ENCODE data around the gene TNNC2. TPM values are rescaled to one million over a fixed set of nuclear protein-coding genes. Genes with fewer than 3 reads are reported as not detected.
"Not testable (repeated sequence)": the region's sequence is repeated elsewhere in the genome, so short reads cannot be mapped to it uniquely, and the experiment has no call there.

TNNC2 gene
- total RNA-seq, 2 donors from 2014 or later: 0.99 to 5.5 TPM

GRCh38 chr20:45840700-45841198, 13.6 kb upstream of the TNNC2 start:
- H3K9me3 ChIP-seq (ENCODE audit: control insufficient read depth, low read length, poor library complexity, severe bottlenecking): no peaks in the 10 kb centered on the region
- ATAC-seq (no peak), DNase-seq (no peak)
- no peaks in the 10 kb centered on the region for H3K27me3 Mint-ChIP-seq
- peaks cover 5% of the 10 kb centered on the region for H3K36me3 Mint-ChIP-seq (ENCODE audit: low read depth)
- peaks cover 2% of the 10 kb centered on the region for H3K4me1 Mint-ChIP-seq
- H3K4me3 Mint-ChIP-seq: no peak overlapping the region
- no peak overlapping the region for H3K27ac Mint-ChIP-seq

DNA sequence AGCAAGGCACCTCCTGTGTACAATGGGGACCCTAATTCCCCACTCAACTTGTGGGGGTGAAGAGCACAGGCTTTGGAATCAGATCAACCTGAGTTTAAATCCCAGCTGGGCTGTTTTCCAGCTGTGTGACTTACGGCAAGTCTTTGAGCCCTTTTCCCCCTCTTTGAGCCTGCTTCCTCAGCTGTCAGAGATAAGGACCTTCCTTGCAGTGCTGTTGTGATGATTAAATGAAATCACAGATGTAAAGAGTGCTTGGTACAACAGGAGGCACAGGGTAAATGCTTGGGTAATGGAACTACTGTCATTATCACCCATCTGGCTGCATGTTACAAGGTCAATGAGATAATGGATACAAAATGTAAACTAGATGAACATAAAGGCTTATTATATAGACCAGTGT, 9.7 kb upstream of the TNNC2 start:
- no peak overlapping the region for H3K4me3 Mint-ChIP-seq
- H3K27ac Mint-ChIP-seq: no peak overlapping the region
- DNase-seq: no peak
- H3K9me3 ChIP-seq (ENCODE audit: control insufficient read depth, low read length, poor library complexity, severe bottlenecking): no peaks in the 10 kb centered on the region
- H3K4me1 Mint-ChIP-seq: peaks cover 20% of the 10 kb centered on the region
- no peak for ATAC-seq
- H3K36me3 Mint-ChIP-seq (ENCODE audit: low read depth): no peaks in the 10 kb centered on the region
- no peaks in the 10 kb centered on the region for H3K27me3 Mint-ChIP-seq

DNA sequence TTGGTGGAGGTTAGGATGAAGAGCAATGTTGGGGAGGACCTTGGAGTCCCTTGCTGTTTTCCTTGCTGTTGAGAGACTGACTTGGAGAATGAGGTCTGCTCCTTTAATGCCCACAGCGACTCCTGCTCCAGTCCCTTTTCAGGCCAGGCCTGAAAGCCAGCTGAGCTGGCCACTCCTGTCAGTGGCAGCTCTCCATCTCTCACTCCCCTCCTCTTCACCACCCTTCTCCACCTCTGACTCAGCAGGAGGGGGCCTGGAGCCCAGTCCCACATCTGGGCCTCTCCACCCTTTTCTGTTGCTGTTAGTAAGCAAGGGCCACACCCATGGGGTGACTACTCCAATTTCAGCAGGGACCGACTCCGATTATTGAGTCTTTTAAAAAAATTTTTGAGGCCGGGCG, 8.7 kb upstream of the TNNC2 start:
- Mint-ChIP-seq H3K27ac (peak overlapping the region; percentile 53), H3K4me1 (peaks cover 20% of the 10 kb centered on the region), H3K36me3 (ENCODE audit: low read depth) (no peaks in the 10 kb centered on the region), H3K4me3 (peak overlapping the region; percentile 47), H3K27me3 (no peaks in the 10 kb centered on the region)
- DNase-seq (no peak), ATAC-seq (no peak)
- H3K9me3 ChIP-seq (ENCODE audit: control insufficient read depth, low read length, poor library complexity, severe bottlenecking): no peaks in the 10 kb centered on the region

GRCh38 chr20:45835329-45835765, 8.2 kb upstream of the TNNC2 start:
- Mint-ChIP-seq H3K27me3 (peaks cover 3% of the 10 kb centered on the region), H3K4me1 (peaks cover 21% of the 10 kb centered on the region), H3K4me3 (peak overlapping the region; percentile 95), H3K27ac (peak overlapping the region; percentile 53), H3K36me3 (ENCODE audit: low read depth) (peaks cover under 1% of the 10 kb centered on the region)
- no peaks in the 10 kb centered on the region for H3K9me3 ChIP-seq (ENCODE audit: control insufficient read depth, low read length, poor library complexity, severe bottlenecking)
- ATAC-seq: peak; percentile 35
- DNase-seq: no peak

- Mint-ChIP-seq H3K27me3 (peaks cover 5% of the 10 kb centered on the region), H3K4me3 (peak overlapping the region; percentile 95), H3K4me1 (peaks cover 23% of the 10 kb centered on the region), H3K36me3 (ENCODE audit: low read depth) (peaks cover 2% of the 10 kb centered on the region), H3K27ac (no peak overlapping the region)
- DNase-seq (no peak), ATAC-seq (no peak)
- H3K9me3 ChIP-seq (ENCODE audit: control insufficient read depth, low read length, poor library complexity, severe bottlenecking): no peaks in the 10 kb centered on the region
These were observed 7.7 kb upstream of the TNNC2 start for GRCh38 chr20:45834797-45835161.

- ATAC-seq: peak; percentile 79
- Mint-ChIP-seq H3K36me3 (ENCODE audit: low read depth) (peaks cover 2% of the 10 kb centered on the region), H3K4me3 (peak overlapping the region; percentile 95), H3K27ac (no peak overlapping the region), H3K4me1 (peaks cover 23% of the 10 kb centered on the region), H3K27me3 (peaks cover 5% of the 10 kb centered on the region)
- H3K9me3 ChIP-seq (ENCODE audit: control insufficient read depth, low read length, poor library complexity, severe bottlenecking): no peaks in the 10 kb centered on the region
- peak in 2 of 3 donors; percentile 40 to 45 for DNase-seq
These were observed 7.0 kb upstream of the TNNC2 start for GRCh38 chr20:45833883-45834796.

DNA sequence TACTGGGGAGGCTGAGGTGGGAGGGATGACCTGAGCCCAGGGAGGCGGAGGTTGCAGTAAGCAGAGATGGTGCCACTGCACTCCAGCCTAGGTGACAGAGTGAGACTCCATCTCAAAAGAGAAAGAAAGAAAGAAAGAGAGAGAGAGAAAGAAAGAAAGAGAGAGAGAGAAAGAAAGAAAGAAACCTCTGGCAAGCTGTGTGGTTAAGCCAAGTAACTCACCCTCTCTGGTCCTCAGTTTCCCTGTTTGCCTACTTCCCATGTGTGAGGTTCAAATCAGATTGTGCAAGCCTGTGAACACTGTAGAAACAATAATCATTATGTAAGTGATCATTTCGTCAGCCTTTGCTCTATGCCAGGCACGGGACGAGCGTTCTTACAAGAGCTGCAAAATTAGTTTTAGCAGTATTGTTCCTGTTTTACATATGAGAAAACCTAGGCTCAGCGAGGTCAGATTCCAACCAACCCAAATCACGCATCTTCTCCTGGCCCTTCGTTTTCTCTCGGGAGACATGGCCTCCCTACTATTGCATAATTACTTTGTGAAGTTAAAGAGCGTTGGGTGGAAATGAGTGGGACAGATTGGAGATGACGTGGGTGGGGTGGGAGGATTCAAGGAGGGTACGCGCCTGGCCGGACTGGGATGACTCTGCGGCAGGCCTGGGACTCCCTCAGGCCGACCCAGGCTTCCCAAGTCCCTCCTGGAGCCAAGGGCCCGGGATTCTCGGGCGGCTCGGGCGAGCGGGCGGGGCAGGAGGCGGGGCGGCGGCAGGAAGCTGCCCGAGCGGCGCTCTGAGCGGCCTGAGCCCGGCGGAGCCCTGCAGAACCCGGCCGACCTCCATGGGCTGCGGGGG, 6.1 kb upstream of the TNNC2 start, which contains the start of gene SNX21:
Gene SNX21 (plus strand): TSS at position 770 of the 853 bp plus-strand sequence. CDS start 121 bp downstream, outside the sequence.
- peak in 1 of 3 donors; percentile 25 for DNase-seq
- ATAC-seq: peak; percentile 69
- Mint-ChIP-seq H3K4me3 (peak within 1 kb of the TSS; percentile 95), H3K4me1 (peaks cover 23% of the 10 kb centered on the region), H3K36me3 (ENCODE audit: low read depth) (peaks cover 2% of the 10 kb centered on the region), H3K27ac (peak within 1 kb of the TSS; percentile 89), H3K27me3 (peaks cover 5% of the 10 kb centered on the region)
- H3K9me3 ChIP-seq (ENCODE audit: control insufficient read depth, low read length, poor library complexity, severe bottlenecking): no peaks in the 10 kb centered on the region

GRCh38 chr20:45832619-45833018, 5.5 kb upstream of the TNNC2 start:
- Mint-ChIP-seq H3K4me3 (peak overlapping the region; percentile 95), H3K27me3 (peaks cover 5% of the 10 kb centered on the region), H3K4me1 (peaks cover 23% of the 10 kb centered on the region), H3K27ac (peak overlapping the region; percentile 89), H3K36me3 (ENCODE audit: low read depth) (peaks cover 2% of the 10 kb centered on the region)
- H3K9me3 ChIP-seq (ENCODE audit: control insufficient read depth, low read length, poor library complexity, severe bottlenecking): no peaks in the 10 kb centered on the region
- DNase-seq (no peak), ATAC-seq (no peak)

- not testable (repeated sequence) for H3K27me3 Mint-ChIP-seq; H3K36me3 Mint-ChIP-seq (ENCODE audit: low read depth); ATAC-seq; DNase-seq; H3K4me3 Mint-ChIP-seq; H3K27ac Mint-ChIP-seq; H3K9me3 ChIP-seq (ENCODE audit: control insufficient read depth, low read length, poor library complexity, severe bottlenecking)
- H3K4me1 Mint-ChIP-seq: peaks cover 15% of the 10 kb centered on the region
These were observed 2.6 kb upstream of the TNNC2 start for GRCh38 chr20:45829673-45830106.

GRCh38 chr20:45828589-45828988, 1.5 kb upstream of the TNNC2 start:
- Mint-ChIP-seq H3K4me1 (peaks cover 18% of the 10 kb centered on the region), H3K27me3 (peaks cover 14% of the 10 kb centered on the region), H3K36me3 (ENCODE audit: low read depth) (peaks cover 4% of the 10 kb centered on the region), H3K4me3 (no peak overlapping the region), H3K27ac (no peak overlapping the region)
- DNase-seq (no peak), ATAC-seq (no peak)
- no peaks in the 10 kb centered on the region for H3K9me3 ChIP-seq (ENCODE audit: control insufficient read depth, low read length, poor library complexity, severe bottlenecking)

- Mint-ChIP-seq H3K36me3 (ENCODE audit: low read depth) (peaks cover 4% of the 10 kb centered on the region), H3K27me3 (peaks cover 14% of the 10 kb centered on the region), H3K4me3 (no peak overlapping the region), H3K4me1 (peaks cover 13% of the 10 kb centered on the region), H3K27ac (no peak overlapping the region)
- no peaks in the 10 kb centered on the region for H3K9me3 ChIP-seq (ENCODE audit: control insufficient read depth, low read length, poor library complexity, severe bottlenecking)
- no peak for DNase-seq
- no peak for ATAC-seq
These were observed 600 bp upstream of the TNNC2 start for GRCh38 chr20:45827712-45828111.

- DNase-seq: no peak
- H3K9me3 ChIP-seq (ENCODE audit: control insufficient read depth, low read length, poor library complexity, severe bottlenecking): no peaks in the 10 kb centered on the region
- peaks cover 4% of the 10 kb centered on the region for H3K36me3 Mint-ChIP-seq (ENCODE audit: low read depth)
- H3K27ac Mint-ChIP-seq: no peak overlapping the region
- ATAC-seq: no peak
- no peak overlapping the region for H3K4me3 Mint-ChIP-seq
- H3K4me1 Mint-ChIP-seq: peaks cover 13% of the 10 kb centered on the region
- H3K27me3 Mint-ChIP-seq: peaks cover 14% of the 10 kb centered on the region
These were observed 612 bp downstream of the TNNC2 start for GRCh38 chr20:45826381-45827019.
